A673 (cell line): Measurements from ENCODE around the gene ADAMTS3.

ENCODE experiments used
- EZH2 ChIP-seq: fragments of 200-600 bp; sonication (generic); IDR thresholded peaks from 2 replicates; pipeline ENCODE4 v1.6.1; 2017; ENCODE audit warnings: borderline replicate concordance, low read depth, mild to moderate bottlenecking, mixed read lengths, antibody characterized with exemption, low read length; ENCODE audit not compliant: poor library complexity, severe bottlenecking
- TF ChIP-seq, protein P1 (sequence below): fragments of 300-800, 200-600 bp; sonication (generic); conservative IDR thresholded peaks from 2 replicates; pipeline ENCODE4 v1.5.1; 2017; ENCODE audit warnings: low read depth, mild to moderate bottlenecking, antibody characterized with exemption, low read length, moderate library complexity, mixed read lengths

DNA sequence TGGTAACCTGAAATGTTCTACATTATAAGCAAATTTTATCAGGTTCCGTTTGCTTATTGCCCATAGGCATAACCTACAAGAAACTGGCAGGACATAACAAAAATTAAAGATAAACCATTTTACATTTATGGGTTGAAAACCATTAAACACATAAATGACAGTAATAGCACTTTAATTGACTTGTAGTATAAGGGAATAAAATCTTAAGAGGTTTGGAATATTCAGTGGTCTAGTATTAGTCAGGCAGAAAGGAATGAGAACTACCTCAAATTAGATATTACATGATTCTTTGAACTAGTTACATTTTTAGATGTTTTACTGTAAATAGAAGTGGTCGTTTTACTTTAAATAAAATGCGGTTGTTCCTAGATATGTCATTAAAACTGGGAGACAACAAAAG is 111.9 kb downstream of the ADAMTS3 start:
- TF ChIP-seq, protein P1, sequence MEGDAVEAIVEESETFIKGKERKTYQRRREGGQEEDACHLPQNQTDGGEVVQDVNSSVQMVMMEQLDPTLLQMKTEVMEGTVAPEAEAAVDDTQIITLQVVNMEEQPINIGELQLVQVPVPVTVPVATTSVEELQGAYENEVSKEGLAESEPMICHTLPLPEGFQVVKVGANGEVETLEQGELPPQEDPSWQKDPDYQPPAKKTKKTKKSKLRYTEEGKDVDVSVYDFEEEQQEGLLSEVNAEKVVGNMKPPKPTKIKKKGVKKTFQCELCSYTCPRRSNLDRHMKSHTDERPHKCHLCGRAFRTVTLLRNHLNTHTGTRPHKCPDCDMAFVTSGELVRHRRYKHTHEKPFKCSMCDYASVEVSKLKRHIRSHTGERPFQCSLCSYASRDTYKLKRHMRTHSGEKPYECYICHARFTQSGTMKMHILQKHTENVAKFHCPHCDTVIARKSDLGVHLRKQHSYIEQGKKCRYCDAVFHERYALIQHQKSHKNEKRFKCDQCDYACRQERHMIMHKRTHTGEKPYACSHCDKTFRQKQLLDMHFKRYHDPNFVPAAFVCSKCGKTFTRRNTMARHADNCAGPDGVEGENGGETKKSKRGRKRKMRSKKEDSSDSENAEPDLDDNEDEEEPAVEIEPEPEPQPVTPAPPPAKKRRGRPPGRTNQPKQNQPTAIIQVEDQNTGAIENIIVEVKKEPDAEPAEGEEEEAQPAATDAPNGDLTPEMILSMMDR, result no peak
- no peak for TF ChIP-seq EZH2
